ENCODE results near the gene RASD2. TPM values are rescaled to one million over a fixed set of nuclear protein-coding genes. Genes with fewer than 3 reads are reported as not detected.

The RASD2 gene
- total RNA-seq, 1 experiment from 2014 or later, result 0.42 TPM

DNA sequence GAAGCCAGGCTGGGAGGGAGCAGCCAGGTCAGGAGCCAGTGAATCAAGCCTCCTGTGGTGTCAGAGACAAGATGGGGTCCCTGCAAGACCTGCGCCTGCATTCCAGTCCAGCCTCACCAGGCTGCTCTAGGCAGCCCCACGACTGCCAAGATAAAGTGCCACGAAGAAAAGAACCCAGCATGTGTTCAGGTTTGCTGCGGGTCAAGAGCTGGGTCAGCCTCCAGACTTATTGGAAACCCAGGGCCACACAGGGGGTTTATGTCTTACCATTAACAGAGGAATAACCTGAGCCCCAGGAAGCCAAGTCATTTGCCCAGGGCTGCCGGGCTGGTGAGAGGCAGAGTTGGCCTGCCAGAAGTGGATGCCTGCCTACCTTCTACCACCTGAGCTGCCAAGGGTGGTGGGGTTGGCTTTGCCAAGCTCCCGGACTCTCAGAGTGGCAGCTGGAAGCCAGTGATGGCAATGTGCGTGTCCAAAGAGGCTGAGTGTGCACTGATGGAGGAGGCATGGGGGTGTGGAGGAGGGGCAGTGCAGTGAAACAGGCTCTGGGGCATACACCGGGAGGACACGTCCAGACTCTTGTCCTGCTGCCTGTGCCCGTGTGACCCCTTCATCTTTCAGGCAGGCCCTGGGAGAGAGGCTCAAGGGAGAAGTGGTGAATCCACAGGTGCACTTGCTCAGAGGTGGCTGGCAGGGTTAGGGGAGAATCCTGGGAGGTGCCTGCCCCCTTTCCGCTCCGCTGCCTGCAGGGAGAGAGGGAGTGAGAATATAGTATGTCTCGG, 1.7 kb downstream of the RASD2 start:
- no peak overlapping the region for H2AFZ ChIP-seq (ENCODE audit: low read length)
- no peak overlapping the region for H3K18ac ChIP-seq (ENCODE audit: insufficient read length, low read depth, low read length)
- no peak overlapping the region for H2BK20ac ChIP-seq (ENCODE audit: low read depth, low read length, poor library complexity, severe bottlenecking)
- no peak overlapping the region for H3K23ac ChIP-seq (ENCODE audit: insufficient read length, low read depth, low read length)
- peaks cover 6% of the 10 kb centered on the region; the same call in 1 of the 2 replicates for H3K27me3 ChIP-seq (ENCODE audit: insufficient read depth, low read length)
- peaks cover 8% of the 10 kb centered on the region for H3K23me2 ChIP-seq (ENCODE audit: insufficient read length, low read depth, low read length, poor library complexity, severe bottlenecking)
- Mint-ChIP-seq H3K27me3 (ENCODE audit: low read depth) (peaks cover 57% of the 10 kb centered on the region), H3K9me3 (no peaks in the 10 kb centered on the region; a peak in 1 of 5 replicates), H3K27ac (no peak overlapping the region; a peak in 1 of 7 replicates), H3K36me3 (ENCODE audit: insufficient read depth in 1 of 3, low read depth in 3 of 3) (no peaks in the 10 kb centered on the region), H3K4me1 (peaks cover 19 to 21% of the 10 kb centered on the region in 2 experiments), H3K4me3 (no peak overlapping the region; a peak in 1 of 5 replicates)
- H3K9me3 ChIP-seq (ENCODE audit: control insufficient read depth, low read depth, low read length), result no peaks in the 10 kb centered on the region
- no peak overlapping the region for H4K91ac ChIP-seq (ENCODE audit: insufficient read length, low read depth, low read length)
- H3K9ac ChIP-seq (ENCODE audit: extremely low read depth, insufficient read length, low read length), result no peak overlapping the region
- peak overlapping the region; percentile 54 for H3K4me2 ChIP-seq (ENCODE audit: insufficient read depth, insufficient read length, low read length)
- TF ChIP-seq CTCF (conservative IDR thresholded peaks at IDR 0.05), result no peak
- no peak overlapping the region for H3K27ac ChIP-seq (ENCODE audit: insufficient read length, low read depth, low read length)
- no peak overlapping the region for H4K8ac ChIP-seq (replicated peaks; ENCODE audit: insufficient read length, low read depth, low read length)
- DNase-seq, result no peak
- H3K4ac ChIP-seq (ENCODE audit: low read depth, low read length), result no peak overlapping the region
- no CpG with 5 or more reads among the region's 13 CpGs for WGBS (ENCODE audit: extremely low coverage, insufficient read length, low lambda C conversion rate)
- H2BK120ac ChIP-seq (ENCODE audit: low read depth, low read length, poor library complexity, severe bottlenecking), result no peak overlapping the region
- no peak overlapping the region for H3K14ac ChIP-seq (ENCODE audit: insufficient read depth, low read length)
- H3K79me2 ChIP-seq (ENCODE audit: insufficient read depth, low read length), result no peaks in the 10 kb centered on the region
- H4K20me1 ChIP-seq (ENCODE audit: control insufficient read depth, insufficient read depth, insufficient read length), result no peaks in the 10 kb centered on the region
- no peak overlapping the region for H4K5ac ChIP-seq (ENCODE audit: insufficient read length, low read depth, low read length)
- H3T11ph ChIP-seq (ENCODE audit: low read length), result no peak overlapping the region
- H2BK12ac ChIP-seq (ENCODE audit: insufficient read length, low read depth, low read length), result no peak overlapping the region
- no peak overlapping the region for H2BK5ac ChIP-seq (ENCODE audit: insufficient read length, low read length)
- no peaks in the 10 kb centered on the region; the same call in 1 of the 2 replicates for H3K4me1 ChIP-seq (ENCODE audit: insufficient read depth, low read length)
- H3K56ac ChIP-seq (ENCODE audit: insufficient read length, low read depth, low read length), result no peak overlapping the region
- no peak overlapping the region for H2AK5ac ChIP-seq (ENCODE audit: insufficient read length, low read length)
- H3K79me1 ChIP-seq (ENCODE audit: insufficient read depth, low read depth, low read length, poor library complexity, severe bottlenecking), result no peaks in the 10 kb centered on the region
- no peak overlapping the region for H2BK15ac ChIP-seq (ENCODE audit: low read depth, low read length)
